Epidermal melanocyte (primary cell): Measurements from ENCODE around the gene NOL4L.

ENCODE experiments used
- DNase-seq: peaks from one replicate; pipeline ENCODE4 v3.0.0; 2011; ENCODE audit warnings: low spot score; ENCODE audit not compliant: insufficient read length

The NOL4L gene

GRCh38 chr20:32563311-32564272 is 21.5 kb downstream of the NOL4L start:
- DNase-seq, result no peak

GRCh38 chr20:32562495-32562911 is 22.6 kb downstream of the NOL4L start:
- DNase-seq, result no peak

GRCh38 chr20:32560989-32561830 is 23.9 kb downstream of the NOL4L start:
- no peak for DNase-seq

GRCh38 chr20:32560482-32560988 is 24.6 kb downstream of the NOL4L start:
- no peak for DNase-seq

- DNase-seq, result no peak
These were observed 25.3 kb downstream of the NOL4L start for GRCh38 chr20:32559753-32560380.

- no peak for DNase-seq
These were observed 25.9 kb downstream of the NOL4L start for GRCh38 chr20:32559205-32559752.

GRCh38 chr20:32558526-32558925 is 26.6 kb downstream of the NOL4L start:
- no peak for DNase-seq

- DNase-seq, result no peak
These were observed 27.8 kb downstream of the NOL4L start for GRCh38 chr20:32557319-32557718.

GRCh38 chr20:32556312-32557184 is 28.6 kb downstream of the NOL4L start:
- no peak for DNase-seq

GRCh38 chr20:32555584-32555983 is 29.5 kb downstream of the NOL4L start:
- no peak for DNase-seq

- DNase-seq, result no peak
These were observed 30.2 kb downstream of the NOL4L start for GRCh38 chr20:32554965-32555289.

GRCh38 chr20:32553618-32554017 is 31.5 kb downstream of the NOL4L start:
- no peak for DNase-seq

GRCh38 chr20:32551693-32552092 is 33.4 kb downstream of the NOL4L start:
- no peak for DNase-seq

- DNase-seq, result no peak
These were observed 35.3 kb downstream of the NOL4L start for GRCh38 chr20:32549842-32550241.

- no peak for DNase-seq
These were observed 37.4 kb downstream of the NOL4L start for GRCh38 chr20:32547753-32548034.

- DNase-seq, result no peak
These were observed 38.0 kb downstream of the NOL4L start for GRCh38 chr20:32546918-32547752.

GRCh38 chr20:32544893-32545840 is 40.0 kb downstream of the NOL4L start:
- DNase-seq, result no peak

- DNase-seq, result no peak
These were observed 40.8 kb downstream of the NOL4L start for GRCh38 chr20:32544260-32544722.
